ENCODE measurements around the gene TXNIP. TPM values are rescaled to one million over a fixed set of nuclear protein-coding genes. Genes with fewer than 3 reads are reported as not detected.

The TXNIP gene
- total RNA-seq, 3 donors from 2014 or later (not counting 1 experiment from before 2014, with no cell fraction given), result 984 to 1,724 (median 1,422) TPM

GRCh38 chr1:145974721-145975120 lies 21.7 kb downstream of the TXNIP start:
- no peak overlapping the region for H3K4me3 Mint-ChIP-seq
- Histone ChIP-seq H3K27ac (ENCODE audit: low read length) (no peak overlapping the region), H3K9me3 (ENCODE audit: control insufficient read depth, insufficient read depth, low read length) (no peaks in the 10 kb centered on the region), H3K4me1 (ENCODE audit: control insufficient read depth, insufficient read depth, low read length) (peaks cover 27% of the 10 kb centered on the region), H3K27me3 (ENCODE audit: control insufficient read depth, insufficient read depth, low read length) (no peaks in the 10 kb centered on the region), H3K4me3 (ENCODE audit: low read length) (no peak overlapping the region), H3K36me3 (ENCODE audit: control insufficient read depth, insufficient read depth, low read length) (peaks cover 6% of the 10 kb centered on the region)
- peak overlapping the region; percentile 45 to 54 for H3K27ac Mint-ChIP-seq
- no peak for DNase-seq
- peaks cover 4 to 23% of the 10 kb centered on the region in 2 donors for H3K4me1 Mint-ChIP-seq
- WGBS (ENCODE audit: insufficient coverage), result over 99% methylated on average over 7 of the region's 7 CpGs
- no peaks in the 10 kb centered on the region for H3K27me3 Mint-ChIP-seq (ENCODE audit: low read depth in 2 of 2)
- no peak for ATAC-seq
- no peaks in the 10 kb centered on the region for H3K9me3 Mint-ChIP-seq
- intact Hi-C loops (cut with micrococcal nuclease), result loop anchor here (5.0 kb wide), 2 partner anchors 47 to 127 kb away; partner anchors contain the start of genes NUDT17 and RBM8A
- H3K36me3 Mint-ChIP-seq, result no peaks in the 10 kb centered on the region
- TF ChIP-seq CTCF (IDR thresholded peaks at IDR 0.05), result no peak

GRCh38 chr1:145972580-145972979 lies 23.8 kb downstream of the TXNIP start:
- H3K4me1 Mint-ChIP-seq, result peaks cover 4 to 31% of the 10 kb centered on the region in 2 donors
- intact Hi-C loops (cut with micrococcal nuclease), result no loop called here
- TF ChIP-seq CTCF (IDR thresholded peaks at IDR 0.05), result no peak
- ATAC-seq, result no peak
- Histone ChIP-seq H3K9me3 (ENCODE audit: control insufficient read depth, insufficient read depth, low read length) (no peaks in the 10 kb centered on the region), H3K27me3 (ENCODE audit: control insufficient read depth, insufficient read depth, low read length) (no peaks in the 10 kb centered on the region), H3K36me3 (ENCODE audit: control insufficient read depth, insufficient read depth, low read length) (peaks cover 6% of the 10 kb centered on the region), H3K4me3 (ENCODE audit: low read length) (no peak overlapping the region), H3K27ac (ENCODE audit: low read length) (no peak overlapping the region), H3K4me1 (ENCODE audit: control insufficient read depth, insufficient read depth, low read length) (peaks cover 7% of the 10 kb centered on the region)
- H3K9me3 Mint-ChIP-seq, result no peaks in the 10 kb centered on the region
- peaks cover 5% of the 10 kb centered on the region for H3K36me3 Mint-ChIP-seq
- H3K4me3 Mint-ChIP-seq, result no peak overlapping the region
- DNase-seq, result no peak
- 95% methylated on average over 7 of the region's 7 CpGs for WGBS (ENCODE audit: insufficient coverage)
- no peaks in the 10 kb centered on the region for H3K27me3 Mint-ChIP-seq (ENCODE audit: low read depth in 2 of 2)
- H3K27ac Mint-ChIP-seq, result no peak overlapping the region

GRCh38 chr1:145967288-145967687 lies 29.1 kb downstream of the TXNIP start:
- no peaks in the 10 kb centered on the region for H3K36me3 ChIP-seq (ENCODE audit: control insufficient read depth, insufficient read depth, low read length)
- no peaks in the 10 kb centered on the region for H3K9me3 ChIP-seq (ENCODE audit: control insufficient read depth, insufficient read depth, low read length)
- Mint-ChIP-seq H3K9me3 (no peaks in the 10 kb centered on the region), H3K27ac (peak overlapping the region in 1 of 2 donors; percentile 36), H3K4me3 (no peak overlapping the region), H3K27me3 (ENCODE audit: low read depth in 2 of 2) (no peaks in the 10 kb centered on the region), H3K4me1 (peaks cover 30 to 48% of the 10 kb centered on the region in 2 donors), H3K36me3 (peaks cover 8% of the 10 kb centered on the region)
- no peak for DNase-seq
- no peak overlapping the region for H3K4me3 ChIP-seq (ENCODE audit: low read length)
- TF ChIP-seq CTCF (IDR thresholded peaks at IDR 0.05), result no peak
- intact Hi-C loops (cut with micrococcal nuclease), result no loop called here
- H3K27ac ChIP-seq (ENCODE audit: low read length), result no peak overlapping the region
- 100% methylated on average over 1 of the region's 2 CpGs for WGBS (ENCODE audit: insufficient coverage)
- no peaks in the 10 kb centered on the region for H3K27me3 ChIP-seq (ENCODE audit: control insufficient read depth, insufficient read depth, low read length)
- peaks cover 18% of the 10 kb centered on the region for H3K4me1 ChIP-seq (ENCODE audit: control insufficient read depth, insufficient read depth, low read length)
- ATAC-seq, result no peak

Measured in natural killer cell (primary cell).